SHP77 (cell line): ENCODE measurements around the gene MIAT.
"Not testable (repeated sequence)": the region's sequence is repeated elsewhere in the genome, so short reads cannot be mapped to it uniquely, and the experiment has no call there.

ENCODE experiments used
- DNase-seq, 2 experiments: peaks; one replicate each; lab custom pipeline; 2025; lab: John Stamatoyannopoulos, UW

Gene MIAT

GRCh38 chr22:26700462-26700861, 43.1 kb downstream of the MIAT start:
- DNase-seq: no peak

GRCh38 chr22:26700886-26701285, 43.5 kb downstream of the MIAT start:
- DNase-seq: no peak

DNA sequence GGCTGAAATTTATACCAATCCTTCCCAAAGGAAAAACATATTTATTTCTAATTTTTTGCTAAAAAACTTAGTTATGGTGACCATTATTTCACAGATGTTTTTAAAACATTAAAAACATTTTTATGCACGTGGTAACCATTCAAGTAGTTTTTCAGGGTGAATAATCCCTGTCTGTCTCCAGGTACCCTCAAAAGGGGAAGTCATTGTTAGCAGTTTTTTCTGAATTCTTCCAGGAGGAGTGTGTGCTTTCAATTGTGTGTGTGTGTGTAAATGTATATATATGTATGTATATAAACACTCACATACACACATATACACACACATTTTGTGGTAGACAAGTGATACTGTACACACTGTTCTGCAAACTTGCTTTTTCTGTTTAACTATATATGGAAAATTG, 43.9 kb downstream of the MIAT start:
- no peak for DNase-seq

- no peak for DNase-seq
These were observed 45.8 kb downstream of the MIAT start for GRCh38 chr22:26702906-26703830.

GRCh38 chr22:26705379-26705778, 48.0 kb downstream of the MIAT start:
- not testable (repeated sequence) for DNase-seq

DNA sequence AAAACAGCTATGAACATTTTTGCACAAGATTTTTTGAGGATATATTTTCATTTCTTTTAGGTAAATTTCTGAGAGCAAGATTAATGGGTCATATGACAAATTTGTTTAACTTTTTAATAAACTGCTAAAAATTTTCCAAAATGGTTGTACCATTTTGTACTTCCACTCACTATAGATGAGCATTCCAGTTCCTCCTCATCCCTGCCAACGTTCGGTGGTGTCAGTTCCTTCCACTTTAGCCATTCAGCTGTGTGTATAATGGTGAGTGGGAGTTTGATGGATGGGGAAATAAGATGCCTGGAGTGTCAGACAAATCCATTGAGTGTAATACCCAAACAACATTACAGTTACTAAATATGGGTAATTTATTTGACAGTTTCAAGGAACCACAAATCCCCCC, 49.7 kb downstream of the MIAT start:
- no peak for DNase-seq

GRCh38 chr22:26707581-26707980, 50.2 kb downstream of the MIAT start:
- no peak for DNase-seq

DNA sequence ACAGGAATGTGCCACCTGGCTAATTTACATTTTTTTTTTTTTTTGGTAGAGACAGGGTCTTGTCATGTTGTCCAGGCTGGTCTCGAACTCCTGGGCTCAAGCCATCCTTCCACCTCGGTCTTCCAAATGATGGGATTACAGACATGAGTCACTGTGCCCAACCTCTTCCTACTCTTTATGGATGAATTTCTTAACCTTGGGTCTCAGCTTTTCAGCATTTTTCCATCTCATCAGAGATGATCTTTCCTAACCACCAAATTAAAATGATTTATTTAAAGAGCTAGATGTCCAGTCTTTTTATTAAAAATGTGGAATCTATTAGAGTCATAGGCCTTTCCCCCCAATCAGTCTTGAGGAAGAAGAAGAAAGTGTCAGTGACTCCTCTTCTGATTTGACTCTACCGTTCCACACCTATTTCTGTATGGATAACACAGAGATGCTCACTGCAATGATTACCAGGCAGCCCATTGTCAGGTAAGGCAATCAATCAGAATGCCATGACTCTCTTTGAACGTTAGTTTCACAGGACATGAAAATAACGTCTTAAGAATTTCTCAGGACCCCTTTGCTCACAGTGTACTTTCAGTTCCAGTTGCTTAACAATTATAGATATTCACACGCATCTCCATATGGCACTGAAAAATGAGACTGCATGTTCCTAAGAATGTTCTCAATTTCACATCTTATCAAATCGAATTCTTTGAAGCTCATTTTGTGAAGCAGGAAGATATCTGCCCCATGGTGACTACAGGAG, 51.0 kb downstream of the MIAT start:
- no peak for DNase-seq

GRCh38 chr22:26709617-26710390, 52.4 kb downstream of the MIAT start:
- DNase-seq: no peak

GRCh38 chr22:26711205-26711963, 54.0 kb downstream of the MIAT start:
- no peak for DNase-seq

- no peak for DNase-seq
These were observed 54.8 kb downstream of the MIAT start for GRCh38 chr22:26712158-26712557.

GRCh38 chr22:26713823-26714449, 56.5 kb downstream of the MIAT start:
- DNase-seq: no peak

- DNase-seq: no peak
These were observed 57.6 kb downstream of the MIAT start for GRCh38 chr22:26714971-26715370.

DNA sequence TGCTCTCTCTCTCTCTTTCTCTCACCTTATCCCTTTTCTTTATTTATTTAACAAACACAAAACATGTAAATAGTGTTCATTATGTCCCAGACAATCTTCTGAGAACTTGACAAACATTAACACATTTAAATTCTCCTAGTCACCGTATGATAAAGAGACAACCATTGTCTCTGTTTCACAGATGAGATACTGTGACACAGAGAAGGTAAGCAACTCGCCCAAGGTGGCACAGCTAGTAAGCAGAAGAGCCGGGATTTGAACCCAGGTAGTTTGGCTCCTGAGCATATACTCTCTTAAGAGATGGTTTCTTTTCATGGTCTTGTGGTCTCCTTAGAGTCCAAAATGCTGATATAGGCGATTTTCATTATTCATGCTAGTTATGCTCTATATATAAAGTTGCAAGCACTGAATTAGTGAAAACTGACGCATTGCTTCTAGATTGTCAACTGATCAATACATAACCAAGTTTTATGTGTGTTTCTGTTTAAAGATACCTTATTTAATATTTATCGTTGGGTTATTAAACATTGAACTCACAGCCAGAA, 58.1 kb downstream of the MIAT start:
- no peak for DNase-seq

- DNase-seq: no peak
These were observed 61.1 kb downstream of the MIAT start for GRCh38 chr22:26718488-26718887.

GRCh38 chr22:26718905-26719304, 61.5 kb downstream of the MIAT start:
- DNase-seq: no peak

DNA sequence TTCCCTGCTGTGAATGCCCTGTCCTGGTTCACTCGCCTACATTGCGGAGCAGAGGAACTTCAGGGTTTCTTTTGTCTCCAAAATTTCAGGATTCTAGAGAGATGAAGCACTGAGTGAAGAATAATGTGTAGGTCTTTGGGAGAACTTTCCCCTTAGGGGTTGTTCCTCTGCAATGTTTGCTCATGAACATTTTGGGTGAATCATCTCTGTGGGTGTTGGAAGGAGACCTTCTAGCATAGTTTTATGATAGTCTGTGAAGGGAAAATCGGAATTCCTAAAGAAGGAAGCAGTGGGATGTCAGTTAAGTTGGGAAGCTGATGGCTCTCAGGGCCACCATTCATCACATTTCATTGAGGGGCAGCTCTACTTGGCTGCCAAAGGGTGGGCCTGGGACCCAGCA, 64.8 kb downstream of the MIAT start:
- no peak for DNase-seq

DNA sequence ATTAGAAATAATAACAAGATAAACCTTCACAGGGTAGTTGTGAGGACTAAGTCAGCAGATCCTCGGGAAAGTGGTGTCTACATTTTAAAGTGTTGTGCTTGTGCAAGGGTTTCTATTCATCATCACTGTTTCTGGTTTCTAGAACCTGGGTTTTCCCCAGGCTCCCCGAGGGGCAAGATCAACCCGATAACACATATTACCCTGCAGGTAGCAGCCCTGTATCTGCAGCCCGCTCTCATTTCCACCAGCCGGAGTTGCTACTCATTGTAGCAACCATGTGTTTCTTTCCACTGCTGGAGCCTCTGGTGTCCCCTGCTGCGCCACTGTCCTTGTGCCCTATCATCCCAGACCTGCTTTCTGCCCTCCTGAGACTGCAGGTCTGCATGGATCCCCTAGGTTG, 67.0 kb downstream of the MIAT start:
- DNase-seq: no peak

GRCh38 chr22:26725012-26725676, 67.8 kb downstream of the MIAT start:
- no peak for DNase-seq
